Adrenal gland (tissue), 5 donors: ENCODE measurements around the gene EEF1E1.

Experiments
- CTCF ChIP-seq, 6 experiments: fragments of 450-650 bp in 4 of 6; fragments of 200-600 bp in 2 of 6; sonication (generic) in 1 of 6; IDR thresholded peaks; 1 replicate in 5 of 6; 2 replicates in 1 of 6; pipeline versions ENCODE4 v1.5.1 to v1.8.0; 2016 to 2021; ENCODE audit warnings: antibody characterized with exemption in 6 of 6, mild to moderate bottlenecking in 2 of 6, moderate library complexity in 1 of 6
- POLR2A ChIP-seq, 2 donors: fragments of 450-650 bp; IDR thresholded peaks; one replicate each; pipeline ENCODE4 v1.6.1; 2017; ENCODE audit warnings: antibody characterized with exemption in 2 of 2, mild to moderate bottlenecking in 2 of 2, moderate library complexity in 1 of 2
- donor health status: DM: no; HTN: no; CAD: no.

- TF ChIP-seq CTCF (IDR thresholded peaks at IDR 0.05) = no peak
- TF ChIP-seq POLR2A (IDR thresholded peaks at IDR 0.05) = no peak
These were observed 60.3 kb downstream of the EEF1E1 start for GRCh38 chr6:8041913-8042583.
